ENCODE data around the gene MRGPRF.
"Not testable (repeated sequence)": the region's sequence is repeated elsewhere in the genome, so short reads cannot be mapped to it uniquely, and the experiment has no call there.

MRGPRF gene

GRCh38 chr11:68980776-68981065, 32.3 kb downstream of the MRGPRF start, which contains the start of gene MRGPRD:
TSS of gene MRGPRD (minus strand) at chr11:68980986. CDS start at chr11:68980986, 0 bp downstream.
- DNase-seq = no peak

GRCh38 chr11:68979931-68980775, 32.9 kb downstream of the MRGPRF start:
- DNase-seq = no peak

GRCh38 chr11:68978931-68979594, 34.0 kb downstream of the MRGPRF start:
- no peak for DNase-seq

DNA sequence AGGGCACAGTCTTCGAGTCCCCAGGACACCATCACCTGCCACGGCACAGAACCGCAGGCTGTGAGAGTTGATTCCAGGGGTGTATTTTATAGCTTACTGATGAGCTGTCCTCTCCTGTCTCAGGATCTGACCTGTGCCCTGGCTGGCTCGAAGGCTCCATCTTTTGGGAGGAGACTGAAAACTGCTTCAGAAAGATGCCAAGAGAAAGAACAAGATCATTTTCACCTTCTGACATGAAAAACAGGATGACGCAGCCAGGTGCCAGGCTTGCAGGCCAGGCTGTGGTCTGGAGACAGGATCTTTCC, 34.5 kb downstream of the MRGPRF start:
- DNase-seq = no peak

GRCh38 chr11:68977781-68978625, 35.0 kb downstream of the MRGPRF start:
- DNase-seq = no peak

- DNase-seq = no peak
Measured at GRCh38 chr11:68976563-68976962, 36.5 kb downstream of the MRGPRF start.

DNA sequence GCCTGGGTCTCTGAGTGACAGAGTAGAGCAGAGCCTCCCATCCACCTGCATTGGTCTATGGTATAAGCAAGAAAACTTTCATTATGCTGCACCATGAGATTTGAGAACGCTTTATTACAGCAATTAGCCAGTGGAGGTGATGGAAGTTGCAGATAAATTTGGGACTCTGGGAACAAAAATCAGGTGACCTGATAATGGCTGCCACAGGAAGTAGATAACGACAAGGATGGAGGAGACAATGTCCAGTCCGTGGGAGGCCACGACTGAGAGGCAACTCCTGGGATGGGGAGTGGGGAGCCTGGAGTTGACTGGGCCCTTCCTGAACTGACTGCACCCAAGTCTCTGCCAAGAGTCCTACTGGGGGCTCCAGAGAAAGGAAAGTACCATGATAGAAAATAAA, 37.0 kb downstream of the MRGPRF start:
- DNase-seq = no peak

GRCh38 chr11:68974421-68975194, 38.4 kb downstream of the MRGPRF start:
- peak; percentile 25 to 45 for DNase-seq

- DNase-seq = not testable (repeated sequence)
Measured at GRCh38 chr11:68973706-68974105, 39.3 kb downstream of the MRGPRF start.

- DNase-seq = no peak
Measured at GRCh38 chr11:68973219-68973618, 39.8 kb downstream of the MRGPRF start.

DNA sequence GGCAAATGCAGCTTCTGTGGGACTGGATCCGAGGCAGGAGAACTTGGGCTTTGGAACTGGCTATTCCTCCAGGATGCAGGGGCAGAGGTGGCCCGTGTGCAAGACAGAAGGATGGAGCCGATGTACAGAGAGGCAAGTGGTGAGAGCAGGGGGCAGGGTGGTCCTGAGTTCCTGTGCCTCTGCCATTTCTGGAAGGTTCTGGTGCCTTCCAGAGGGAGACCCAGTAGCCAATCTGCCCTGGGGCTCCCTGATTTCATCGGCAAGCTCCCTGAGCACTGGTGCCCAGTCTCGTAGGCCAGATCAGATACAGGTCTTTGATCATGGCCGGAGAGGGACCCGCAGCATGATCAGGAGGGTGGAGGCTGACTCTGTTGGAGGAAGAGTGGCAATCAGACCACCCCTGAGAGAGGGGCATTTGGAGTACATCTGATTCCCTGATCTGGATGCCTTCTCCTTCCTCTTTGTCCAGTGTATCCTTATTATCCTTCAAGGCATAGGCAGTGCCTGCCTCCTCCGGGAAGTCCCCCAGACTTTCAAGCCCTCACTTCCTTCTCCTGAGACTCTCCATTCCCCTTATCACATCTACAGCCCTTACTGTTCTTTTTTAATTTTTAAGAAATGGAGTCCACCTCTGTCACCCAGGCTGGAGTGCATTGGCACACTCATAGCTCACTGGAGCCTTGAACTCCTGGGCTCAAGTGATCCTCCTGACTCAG, 42.0 kb downstream of the MRGPRF start:
- no peak for DNase-seq

DNA sequence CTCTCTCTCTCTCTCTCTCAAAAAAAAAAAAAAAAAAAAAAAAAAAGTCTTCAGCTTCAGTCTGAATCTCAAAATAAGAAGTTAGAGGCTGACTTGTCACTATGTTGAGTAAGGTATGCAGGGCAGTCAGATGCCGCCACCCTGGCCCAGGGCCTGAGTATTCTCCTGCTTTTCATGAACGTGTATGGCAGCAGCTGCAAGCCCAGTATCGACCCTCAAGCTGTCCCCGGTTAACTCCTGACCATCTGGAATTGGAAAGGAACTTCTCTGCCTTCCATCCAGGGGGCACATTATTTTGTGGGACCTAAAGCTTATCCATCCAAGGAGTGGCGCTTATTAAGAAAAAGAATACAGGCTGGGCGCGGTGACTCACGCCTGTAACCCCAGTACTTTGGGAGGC, 43.7 kb downstream of the MRGPRF start:
- no peak for DNase-seq

DNA sequence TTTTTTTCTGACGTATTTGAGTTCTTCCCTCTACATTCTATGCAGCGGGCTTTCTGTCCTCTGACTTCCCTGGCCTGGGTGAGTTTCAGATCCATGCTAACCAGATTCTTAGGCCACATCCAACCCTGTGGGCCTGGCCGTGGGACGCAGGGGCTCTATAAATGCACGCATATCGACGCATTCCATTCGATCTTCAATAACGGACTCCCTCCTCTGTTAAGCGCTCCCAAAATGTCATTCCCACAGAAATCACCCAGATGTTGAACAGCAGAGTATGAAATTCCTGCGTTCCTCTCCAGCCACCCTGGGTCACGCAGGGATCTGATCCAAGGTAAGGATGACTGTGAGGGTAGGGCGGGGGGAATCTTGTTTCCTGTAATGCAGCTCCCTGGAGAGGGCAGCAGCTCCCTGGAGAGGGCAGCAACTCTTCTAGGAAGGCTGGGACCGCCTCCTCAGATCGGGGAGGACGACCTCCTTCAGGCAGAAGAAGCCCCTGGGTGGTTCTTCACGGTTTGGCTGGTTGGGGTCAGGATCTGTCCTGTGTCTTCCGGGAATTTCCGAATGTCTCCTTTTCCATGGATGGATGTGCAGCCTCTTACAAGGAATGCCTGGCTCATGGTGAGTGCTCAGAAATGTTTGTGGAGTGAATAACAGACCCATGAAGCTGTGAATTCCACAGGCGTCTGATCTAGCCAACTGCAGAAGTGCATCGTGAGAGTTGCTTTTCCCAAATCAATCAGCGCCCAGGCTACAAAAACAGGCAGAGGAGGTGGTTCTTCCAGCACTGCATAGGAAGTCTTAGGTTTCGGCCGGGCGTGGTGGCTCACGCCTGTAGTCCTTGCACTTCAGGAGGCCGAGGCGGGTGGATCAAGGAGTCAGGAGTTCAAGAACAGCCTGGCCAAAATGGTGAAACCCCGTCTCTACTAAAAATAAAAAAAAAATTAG, 44.5 kb downstream of the MRGPRF start:
- DNase-seq = no peak

DNA sequence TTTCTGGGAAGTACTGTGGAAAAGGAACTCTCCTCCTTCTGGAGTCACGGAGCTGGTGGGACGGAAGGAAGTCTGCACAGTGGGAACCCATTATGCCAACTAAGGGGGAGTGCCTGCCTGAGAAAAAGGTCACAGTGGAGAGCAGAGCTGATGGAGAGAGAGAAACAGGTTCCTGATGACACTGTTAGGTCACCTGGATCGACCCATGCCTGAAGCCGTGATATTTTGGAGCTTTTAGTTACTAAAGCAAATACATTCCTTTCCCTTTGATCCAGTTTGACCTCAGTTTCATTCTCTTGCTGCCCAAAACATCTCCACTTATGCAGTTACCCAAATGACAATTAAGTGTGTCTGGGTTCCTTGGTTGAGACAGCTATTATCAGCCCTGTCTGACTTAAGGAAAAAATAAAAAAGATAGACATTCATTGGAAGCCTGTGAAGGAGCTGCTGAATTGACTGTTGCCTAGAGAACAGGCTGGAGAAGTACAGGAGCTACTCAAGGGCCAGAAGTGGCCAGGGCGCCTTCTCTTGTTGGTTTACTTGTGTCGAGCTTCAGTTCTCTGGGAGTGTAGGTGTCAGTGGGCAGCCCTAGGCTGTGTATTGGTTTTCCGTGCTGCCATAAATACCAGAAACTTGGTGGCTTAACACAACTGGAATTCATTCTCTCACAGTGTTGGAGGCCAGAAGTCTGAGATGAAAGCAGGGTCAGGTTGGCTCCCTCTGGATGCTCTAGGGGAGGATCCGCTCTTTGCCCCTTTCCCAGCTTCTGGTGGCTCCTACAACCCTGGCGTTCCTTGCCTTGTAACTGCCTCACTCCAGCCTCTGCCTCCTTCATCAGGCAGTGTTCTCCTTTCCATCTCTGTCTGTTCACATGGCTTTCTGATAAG, 45.9 kb downstream of the MRGPRF start:
- DNase-seq = no peak

DNA sequence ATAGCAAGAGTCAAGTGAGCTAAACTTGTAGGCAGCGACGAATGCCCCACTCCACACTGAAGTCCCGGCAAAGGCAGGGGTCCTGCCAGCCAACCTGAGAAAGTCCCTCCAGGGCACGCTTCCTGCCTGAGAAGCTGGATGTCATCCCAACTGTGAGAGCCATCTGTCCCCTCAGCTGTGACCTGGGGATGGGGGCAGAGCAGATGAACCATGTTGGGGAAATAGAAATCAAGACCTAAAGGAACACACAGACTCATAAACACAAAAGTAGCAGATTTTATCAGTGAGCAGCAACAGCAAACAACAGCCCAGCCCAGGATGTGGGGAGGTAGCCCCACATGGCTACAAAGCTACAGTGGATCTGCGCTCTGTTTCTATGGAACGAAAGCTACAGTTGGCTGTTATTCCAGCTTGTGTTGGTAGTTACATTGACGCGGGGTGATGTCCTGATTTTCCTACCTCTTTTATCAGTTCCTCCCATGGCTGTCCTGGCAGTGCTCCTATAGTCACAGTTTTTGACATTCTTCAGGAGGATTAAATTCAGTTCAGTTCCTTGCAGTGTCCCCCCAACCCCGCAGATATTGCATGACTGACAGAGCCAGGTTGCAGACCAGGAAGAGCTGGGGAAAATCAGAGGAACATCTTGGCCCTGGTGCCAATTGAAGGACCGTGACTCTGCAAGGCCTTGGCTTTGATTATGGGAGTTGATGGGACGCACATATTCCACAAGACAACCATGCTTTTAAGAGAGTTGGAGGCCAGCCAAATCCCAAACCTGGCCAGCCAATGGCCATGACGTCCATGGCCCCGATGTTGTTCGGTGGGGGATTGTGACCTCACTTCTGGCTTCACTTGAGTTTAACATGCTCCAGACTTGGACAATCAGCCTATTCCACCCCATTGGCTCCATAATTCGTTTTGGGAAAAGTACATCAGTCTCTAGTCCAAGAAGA, 46.9 kb downstream of the MRGPRF start:
- DNase-seq = no peak

- DNase-seq = no peak
Measured at GRCh38 chr11:68963779-68964178, 49.3 kb downstream of the MRGPRF start.

GRCh38 chr11:68962527-68963250, 50.4 kb downstream of the MRGPRF start:
- no peak for DNase-seq

GRCh38 chr11:68961245-68961644, 51.8 kb downstream of the MRGPRF start:
- DNase-seq = no peak
